Keratinocyte (primary cell): Measurements from ENCODE around the gene TM9SF1. TPM values are rescaled to one million over a fixed set of nuclear protein-coding genes. Genes with fewer than 3 reads are reported as not detected.

ENCODE experiments used
- DNase-seq: peaks from one replicate; pipeline ENCODE4 v3.0.0-alpha.2; 2011; ENCODE audit warnings: low read depth, missing footprints, low spot score
- FAIRE-seq: peaks from 2 replicates; lab custom pipeline; 2011; peaks lifted over from hg19 to GRCh38; lab: Jason Lieb, UNC
- H2AFZ ChIP-seq: 2 replicates; pipeline ENCODE4 v1.6.0; 2012; ENCODE audit warnings: low read length, control low read depth, inconsistent platforms; ENCODE audit not compliant: control insufficient read depth
- H3K27ac ChIP-seq: 2 replicates; pipeline ENCODE4 v1.5.1; 2011; ENCODE audit warnings: low read length; ENCODE audit not compliant: control insufficient read depth, insufficient read depth
- H3K27me3 ChIP-seq: 3 replicates; pipeline ENCODE4 v1.6.0; 2011; ENCODE audit warnings: low read length; ENCODE audit not compliant: control insufficient read depth, insufficient read depth; ENCODE audit errors: extremely low read depth
- H3K36me3 ChIP-seq, 2 experiments: 2 replicates in 1 of 2; 3 replicates in 1 of 2; pipeline ENCODE4 v1.5.1; 2011; ENCODE audit warnings: low read length in 2 of 2, mild to moderate bottlenecking in 1 of 2; ENCODE audit not compliant: control insufficient read depth in 2 of 2, insufficient read depth in 2 of 2; ENCODE audit errors: extremely low read depth in 1 of 2
- H3K4me1 ChIP-seq: 3 replicates; pipeline ENCODE4 v1.5.1; 2011; ENCODE audit warnings: low read length; ENCODE audit not compliant: control insufficient read depth, insufficient read depth; ENCODE audit errors: extremely low read depth
- H3K4me2 ChIP-seq: 3 replicates; pipeline ENCODE4 v1.6.0; 2011; ENCODE audit warnings: low read depth, low read length; ENCODE audit not compliant: control insufficient read depth, insufficient read depth; ENCODE audit errors: extremely low read depth
- H3K4me3 ChIP-seq, 3 experiments: fragments of 200-600 bp in 1 of 3; sonication (generic) in 1 of 3; 2 replicates in 2 of 3; 3 replicates in 1 of 3; pipeline ENCODE4 v1.5.1; 2011 to 2016; ENCODE audit warnings: low read length in 3 of 3, mild to moderate bottlenecking in 3 of 3, control low read depth in 2 of 3, inconsistent platforms in 1 of 3, low read depth in 1 of 3, mixed read lengths in 1 of 3, mixed run types in 1 of 3, moderate library complexity in 1 of 3; ENCODE audit not compliant: control insufficient read depth in 2 of 3, insufficient read depth in 2 of 3; ENCODE audit errors: extremely low read depth in 1 of 3
- H3K79me2 ChIP-seq: 2 replicates; pipeline ENCODE4 v1.6.0; 2012; ENCODE audit warnings: low read length; ENCODE audit not compliant: control insufficient read depth, insufficient read depth
- H3K9ac ChIP-seq: 3 replicates; pipeline ENCODE4 v1.6.0; 2011; ENCODE audit warnings: low read length; ENCODE audit not compliant: control insufficient read depth, insufficient read depth; ENCODE audit errors: extremely low read depth
- H3K9me1 ChIP-seq: 3 replicates; pipeline ENCODE4 v1.6.0; 2011; ENCODE audit warnings: low read length; ENCODE audit not compliant: control insufficient read depth, insufficient read depth; ENCODE audit errors: extremely low read depth
- H3K9me3 ChIP-seq: 2 replicates; pipeline ENCODE4 v1.5.1; 2012; ENCODE audit warnings: low read depth, low read length; ENCODE audit not compliant: control insufficient read depth
- H4K20me1 ChIP-seq: 3 replicates; pipeline ENCODE4 v1.6.0; 2011; ENCODE audit warnings: low read length; ENCODE audit not compliant: control insufficient read depth, insufficient read depth; ENCODE audit errors: extremely low read depth
- EZH2 ChIP-seq: IDR thresholded peaks from one replicate; pipeline ENCODE4 v1.6.1; 2012; ENCODE audit warnings: inconsistent platforms, mild to moderate bottlenecking, low read length, moderate library complexity
- dilution Hi-C: fragments of 300-500 bp; cut with MboI; formaldehyde crosslinking; loops from one replicate; pipeline ENCODE4 v1.7.0; 2020; ENCODE audit warnings: low sequenced_read_pairs; ENCODE audit not compliant: extremely low pct_ligation_motif_present
- polyA plus RNA-seq, 5 experiments: library from polyadenylated mRNA; depleted of rRNA in 3 of 5; stranded (reverse) in 3 of 5; stranded (forward) in 1 of 5; unstranded in 1 of 5; fragments of >200 nt; gene quantifications; 1 replicate in 1 of 5; 2 replicates in 3 of 5; 3 replicates in 1 of 5; pipeline versions ENCODE4 v1.2.1 to v1.2.3, GENCODE V29; 2011 to 2012; ENCODE audit warnings: missing spikeins in 2 of 5, low read depth in 1 of 5, low replicate concordance in 1 of 5
- TF ChIP-seq, protein P1 (sequence below), 3 experiments: IDR thresholded peaks in 1 of 3; conservative IDR thresholded peaks in 1 of 3; optimal IDR thresholded peaks in 1 of 3; 2 replicates in 2 of 3; 3 replicates in 1 of 3; pipeline versions ENCODE3 to v1.5.1; 2011; ENCODE audit warnings: low read length in 3 of 3, mild to moderate bottlenecking in 3 of 3, moderate library complexity in 2 of 3, control low read depth in 1 of 3, inconsistent platforms in 1 of 3; ENCODE audit not compliant: insufficient read depth in 2 of 3; ENCODE audit errors: extremely low read depth in 1 of 3

TM9SF1 gene
- polyA plus RNA-seq, 1 donor (not counting 4 experiments of a cell fraction or from before 2014, with no cell fraction given) = 19.2 TPM

DNA sequence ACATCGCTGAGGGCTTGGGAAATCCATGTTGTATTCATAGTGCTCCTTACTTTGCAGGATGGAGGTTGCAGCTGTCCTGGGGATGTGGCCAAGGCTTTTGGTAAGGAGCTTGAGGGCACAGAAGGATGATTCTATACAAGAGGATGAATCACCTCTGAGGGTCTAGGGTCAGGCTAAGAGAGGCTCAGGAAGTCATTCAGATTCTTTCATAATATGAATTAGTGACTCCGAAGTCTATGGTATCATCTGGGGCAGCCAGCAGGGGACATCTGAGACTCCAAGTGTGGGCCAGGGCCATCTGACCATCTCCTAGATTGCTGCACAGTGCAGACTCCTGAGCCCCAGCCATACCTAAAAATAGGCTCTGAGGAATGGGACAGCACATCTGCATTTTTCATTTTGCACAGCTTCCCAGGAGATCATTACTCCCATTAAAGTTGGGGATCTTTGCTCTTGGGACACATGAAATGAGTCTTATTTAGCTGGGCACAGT is 42.3 kb upstream of the TM9SF1 start:
- Histone ChIP-seq H3K9me3 (no peaks in the 10 kb centered on the region), H3K36me3 (peaks cover 25 to 58% of the 10 kb centered on the region in 2 experiments), H4K20me1 (no peaks in the 10 kb centered on the region), H3K27me3 (no peaks in the 10 kb centered on the region), H3K27ac (no peak overlapping the region), H3K9ac (no peak overlapping the region), H3K9me1 (no peaks in the 10 kb centered on the region), H3K79me2 (peaks cover 40% of the 10 kb centered on the region), H3K4me3 (no peak overlapping the region), H3K4me2 (no peak overlapping the region), H2AFZ (no peak overlapping the region), H3K4me1 (peaks cover 62% of the 10 kb centered on the region)
- DNase-seq = no peak
- dilution Hi-C loops = no loop called here
- TF ChIP-seq EZH2 = no peak
- TF ChIP-seq, protein P1, sequence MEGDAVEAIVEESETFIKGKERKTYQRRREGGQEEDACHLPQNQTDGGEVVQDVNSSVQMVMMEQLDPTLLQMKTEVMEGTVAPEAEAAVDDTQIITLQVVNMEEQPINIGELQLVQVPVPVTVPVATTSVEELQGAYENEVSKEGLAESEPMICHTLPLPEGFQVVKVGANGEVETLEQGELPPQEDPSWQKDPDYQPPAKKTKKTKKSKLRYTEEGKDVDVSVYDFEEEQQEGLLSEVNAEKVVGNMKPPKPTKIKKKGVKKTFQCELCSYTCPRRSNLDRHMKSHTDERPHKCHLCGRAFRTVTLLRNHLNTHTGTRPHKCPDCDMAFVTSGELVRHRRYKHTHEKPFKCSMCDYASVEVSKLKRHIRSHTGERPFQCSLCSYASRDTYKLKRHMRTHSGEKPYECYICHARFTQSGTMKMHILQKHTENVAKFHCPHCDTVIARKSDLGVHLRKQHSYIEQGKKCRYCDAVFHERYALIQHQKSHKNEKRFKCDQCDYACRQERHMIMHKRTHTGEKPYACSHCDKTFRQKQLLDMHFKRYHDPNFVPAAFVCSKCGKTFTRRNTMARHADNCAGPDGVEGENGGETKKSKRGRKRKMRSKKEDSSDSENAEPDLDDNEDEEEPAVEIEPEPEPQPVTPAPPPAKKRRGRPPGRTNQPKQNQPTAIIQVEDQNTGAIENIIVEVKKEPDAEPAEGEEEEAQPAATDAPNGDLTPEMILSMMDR (optimal IDR thresholded peaks at IDR 0.05 in 1 of 3, IDR thresholded peaks at IDR 0.05 in 1 of 3, conservative IDR thresholded peaks at IDR 0.05 in 1 of 3; ENCODE audit: extremely low read depth in 1 of 3, insufficient read depth in 2 of 3, low read length in 3 of 3) = no peak
- FAIRE-seq = no peak

- dilution Hi-C loops = no loop called here
- FAIRE-seq = no peak
- no peak overlapping the region for H2AFZ ChIP-seq
- no peaks in the 10 kb centered on the region for H3K9me3 ChIP-seq
- no peak overlapping the region for H3K4me2 ChIP-seq
- TF ChIP-seq, protein P1 (optimal IDR thresholded peaks at IDR 0.05 in 1 of 3, IDR thresholded peaks at IDR 0.05 in 1 of 3, conservative IDR thresholded peaks at IDR 0.05 in 1 of 3; ENCODE audit: extremely low read depth in 1 of 3, insufficient read depth in 2 of 3, low read length in 3 of 3) = no peak
- no peak for TF ChIP-seq EZH2
- no peaks in the 10 kb centered on the region for H4K20me1 ChIP-seq
- no peaks in the 10 kb centered on the region for H3K9me1 ChIP-seq
- no peak overlapping the region for H3K27ac ChIP-seq
- H3K9ac ChIP-seq = no peak overlapping the region
- H3K4me1 ChIP-seq = peaks cover 62% of the 10 kb centered on the region
- DNase-seq = no peak
- H3K79me2 ChIP-seq = peaks cover 41% of the 10 kb centered on the region
- H3K4me3 ChIP-seq = no peak overlapping the region
- peaks cover 25 to 58% of the 10 kb centered on the region in 2 experiments for H3K36me3 ChIP-seq
- H3K27me3 ChIP-seq = no peaks in the 10 kb centered on the region
Observed at GRCh38 chr14:24236689-24237462, 41.6 kb upstream of the TM9SF1 start.
